Prostate gland (tissue), 2 donors: Measurements from ENCODE around the gene NMRAL1. TPM values are rescaled to one million over a fixed set of nuclear protein-coding genes. Genes with fewer than 3 reads are reported as not detected.

Experiments used
- DNase-seq: peaks from one replicate; pipeline ENCODE4 v3.0.0-alpha.2; 2019; ENCODE audit warnings: low spot score
- H3K27ac ChIP-seq, 2 donors: fragments of 200-600 bp; sonication (generic); 2 replicates each; pipeline ENCODE4 v1.5.1; 2017 to 2019
- H3K27me3 ChIP-seq: fragments of 200-600 bp; sonication (generic); replicated peaks from 2 replicates; pipeline ENCODE4 v1.5.1; 2019; ENCODE audit not compliant: insufficient read depth
- H3K36me3 ChIP-seq, 2 donors: fragments of 200-600 bp; sonication (generic); 1 replicate in 1 of 2; 2 replicates in 1 of 2; pipeline versions ENCODE4 v1.5.1 to v1.8.1; 2017 to 2019
- H3K4me1 ChIP-seq: fragments of 200-600 bp; sonication (generic); replicated peaks from 2 replicates; pipeline ENCODE4 v1.5.1; 2019
- H3K4me3 ChIP-seq, 2 donors: fragments of 200-600 bp; sonication (generic); 2 replicates each; pipeline ENCODE4 v1.5.1; 2017 to 2019
- H3K9me3 ChIP-seq: fragments of 200-600 bp; sonication (generic); 2 replicates; pipeline ENCODE4 v1.5.1; 2017
- CTCF ChIP-seq, 4 experiments: fragments of 200-600 bp in 2 of 4; fragments of 450-650 bp in 2 of 4; sonication (generic) in 2 of 4; IDR thresholded peaks; 1 replicate in 3 of 4; 2 replicates in 1 of 4; pipeline ENCODE4 v1.5.1; 2016 to 2019; ENCODE audit warnings: antibody characterized with exemption in 4 of 4, mild to moderate bottlenecking in 2 of 4, moderate library complexity in 2 of 4
- POLR2A ChIP-seq: fragments of 450-650 bp; IDR thresholded peaks from one replicate; pipeline ENCODE4 v1.6.1; 2016; ENCODE audit warnings: antibody characterized with exemption, mild to moderate bottlenecking
- POLR2AphosphoS5 ChIP-seq: sonication (generic); formaldehyde crosslinking; IDR thresholded peaks from one replicate; pipeline ENCODE4 v1.6.1; 2017; ENCODE audit warnings: antibody characterized with exemption
- WGBS: methylation state at CpG from one replicate; pipeline ENCODE4 v1.1.5; 2018; 5-methylcytosine and 5-hydroxymethylcytosine counted together
- intact Hi-C: fragments of 100-400 bp; cut with DNase I; formaldehyde crosslinking; loops from one replicate; pipeline ENCODE4 v1.14.2; 2022
- total RNA-seq, 2 donors: library from RNA; depleted of rRNA; stranded (reverse); fragments of >200 nt; gene quantifications; one replicate each; pipeline ENCODE4 v1.1.0, GENCODE V29; 2016

Gene NMRAL1
- total RNA-seq, 2 donors from 2014 or later = 40.8 to 90.9 TPM

- 72% methylated on average over 15 of the region's 15 CpGs for WGBS
- Histone ChIP-seq H3K27ac (no peak overlapping the region), H3K4me1 (no peaks in the 10 kb centered on the region), H3K9me3 (no peaks in the 10 kb centered on the region), H3K27me3 (no peaks in the 10 kb centered on the region), H3K4me3 (no peak overlapping the region), H3K36me3 (no peaks in the 10 kb centered on the region)
- intact Hi-C loops = no loop called here
- TF ChIP-seq POLR2A (no peak), CTCF (IDR thresholded peaks at IDR 0.05) (no peak), POLR2AphosphoS5 (no peak)
- no peak for DNase-seq
These were observed 45.0 kb upstream of the NMRAL1 start for GRCh38 chr16:4519274-4520058.

- DNase-seq = no peak
- intact Hi-C loops = no loop called here
- Histone ChIP-seq H3K9me3 (no peaks in the 10 kb centered on the region), H3K27ac (no peak overlapping the region), H3K4me1 (no peaks in the 10 kb centered on the region), H3K36me3 (no peaks in the 10 kb centered on the region), H3K4me3 (no peak overlapping the region), H3K27me3 (no peaks in the 10 kb centered on the region)
- WGBS = 69% methylated on average over 12 of the region's 12 CpGs
- peak in 2 of 4 experiments; percentile 45 to 50 for TF ChIP-seq CTCF (IDR thresholded peaks at IDR 0.05)
- TF ChIP-seq POLR2A = no peak
These were observed 43.6 kb upstream of the NMRAL1 start for GRCh38 chr16:4517812-4518680.

- 17% methylated on average over 5 of the region's 5 CpGs for WGBS
- Histone ChIP-seq H3K9me3 (no peaks in the 10 kb centered on the region), H3K36me3 (no peaks in the 10 kb centered on the region), H3K27me3 (no peaks in the 10 kb centered on the region), H3K27ac (no peak overlapping the region), H3K4me3 (no peak overlapping the region), H3K4me1 (no peaks in the 10 kb centered on the region)
- intact Hi-C loops = no loop called here
- DNase-seq = no peak
- TF ChIP-seq POLR2AphosphoS5 = no peak
- TF ChIP-seq CTCF (IDR thresholded peaks at IDR 0.05) = no peak
- no peak for TF ChIP-seq POLR2A
These were observed 41.3 kb upstream of the NMRAL1 start for GRCh38 chr16:4515611-4516233.

- H3K27ac ChIP-seq = peak overlapping the region in 1 of 2 donors; percentile 18
- H3K27me3 ChIP-seq = no peaks in the 10 kb centered on the region
- TF ChIP-seq CTCF (IDR thresholded peaks at IDR 0.05) (no peak), POLR2A (no peak), POLR2AphosphoS5 (no peak)
- no peak overlapping the region for H3K4me3 ChIP-seq
- no peak for DNase-seq
- 40% methylated on average over 7 of the region's 7 CpGs for WGBS
- H3K9me3 ChIP-seq = no peaks in the 10 kb centered on the region
- H3K4me1 ChIP-seq = no peaks in the 10 kb centered on the region
- intact Hi-C loops = no loop called here
- H3K36me3 ChIP-seq = no peaks in the 10 kb centered on the region
These were observed 40.2 kb upstream of the NMRAL1 start for GRCh38 chr16:4514606-4515005.
